HFFc6 (cell line): ENCODE results near the gene S100A6. TPM values are rescaled to one million over a fixed set of nuclear protein-coding genes. Genes with fewer than 3 reads are reported as not detected.

ENCODE experiments used
- DNase-seq: peaks from one replicate; pipeline ENCODE4 v3.0.0-alpha.2; 2018
- H3K27ac Mint-ChIP-seq: 2 replicates; pipeline ENCODE4 v1.8.0; 2020; ENCODE audit warnings: mild to moderate bottlenecking, mixed read lengths
- H3K27me3 Mint-ChIP-seq: 2 replicates; pipeline ENCODE4 v1.8.0; 2021; ENCODE audit warnings: mild to moderate bottlenecking, moderate library complexity, mixed read lengths; ENCODE audit not compliant: insufficient read depth
- H3K36me3 Mint-ChIP-seq: 2 replicates; pipeline ENCODE4 v1.8.0; 2021; ENCODE audit warnings: low read depth, mixed read lengths
- H3K4me1 Mint-ChIP-seq: 2 replicates; pipeline ENCODE4 v1.8.0; 2020; ENCODE audit warnings: low read depth, mixed read lengths
- H3K4me3 Mint-ChIP-seq: 2 replicates; pipeline ENCODE4 v1.8.0; 2020; ENCODE audit warnings: mild to moderate bottlenecking, moderate library complexity, mixed read lengths
- H3K9me3 Mint-ChIP-seq: 2 replicates; pipeline ENCODE4 v1.8.0; 2020; ENCODE audit warnings: mild to moderate bottlenecking, mixed read lengths
- CTCF ChIP-seq: fragments of 200-600 bp; sonication (generic); IDR thresholded peaks from 2 replicates; pipeline ENCODE4 v1.5.0; 2021; ENCODE audit warnings: antibody characterized with exemption, mild to moderate bottlenecking
- total RNA-seq, 6 experiments: library from RNA; stranded (reverse); fragmentation: NEBNext Ultra II Directional; extraction: Animal tissue kit (Norgen Biotek cat#: 25700); gene quantifications; 2 replicates in 1 of 6; 3 replicates in 5 of 6; pipeline ENCODE4 v1.2.3, GENCODE V29; 2021

Gene S100A6
- total RNA-seq, 6 experiments from 2014 or later: 1,971 to 2,311 (median 2,129) TPM

DNA sequence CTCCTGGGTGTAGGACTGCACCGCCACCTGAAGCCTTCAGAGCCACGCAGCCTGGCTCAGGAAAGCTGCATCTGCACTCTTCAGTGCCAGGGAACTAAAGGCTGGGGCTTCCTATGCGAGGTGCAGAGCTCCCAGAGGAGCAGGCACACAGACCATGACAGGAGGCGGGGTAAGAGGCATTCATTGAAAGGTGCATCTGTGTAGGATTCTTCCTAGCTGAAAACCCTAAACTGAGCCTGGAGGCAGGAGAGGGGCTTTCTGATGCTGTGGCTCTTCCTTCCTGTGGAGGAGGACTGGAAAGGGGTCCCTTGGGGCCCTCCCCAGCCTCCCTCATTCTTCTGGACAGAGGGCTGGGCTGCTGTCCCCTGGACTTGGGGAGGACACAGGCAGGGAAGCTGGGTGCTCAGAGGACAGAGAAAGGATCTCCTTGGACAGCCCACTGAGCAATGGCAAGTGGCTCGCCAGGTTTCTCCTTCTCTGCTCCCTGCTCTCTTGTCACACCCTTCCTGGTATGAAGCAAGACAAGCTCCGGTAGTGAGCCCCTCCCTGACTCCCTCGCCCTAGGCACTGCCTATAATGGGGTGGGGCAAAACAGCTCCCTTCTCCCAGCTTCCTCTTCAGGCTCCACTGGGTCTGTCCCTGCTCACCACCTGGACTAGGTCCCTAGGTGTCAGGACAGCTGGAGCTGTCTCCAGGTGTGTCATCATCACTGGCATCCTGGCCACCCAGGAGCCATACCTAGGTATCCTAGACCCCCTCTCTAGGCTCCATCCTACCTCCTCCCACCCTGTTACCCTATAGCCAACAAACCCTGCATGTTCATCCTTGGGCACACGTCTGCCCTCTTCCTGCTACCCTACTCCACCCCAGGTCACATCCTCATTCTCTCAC is 20.0 kb downstream of the S100A6 start:
- no peak overlapping the region for H3K4me3 Mint-ChIP-seq
- H3K4me1 Mint-ChIP-seq: peaks cover 32% of the 10 kb centered on the region
- H3K36me3 Mint-ChIP-seq: no peaks in the 10 kb centered on the region
- H3K27me3 Mint-ChIP-seq: peaks cover 3% of the 10 kb centered on the region; the same call in 1 of the 2 replicates
- no peak for TF ChIP-seq CTCF
- H3K9me3 Mint-ChIP-seq: no peaks in the 10 kb centered on the region
- no peak overlapping the region for H3K27ac Mint-ChIP-seq
- DNase-seq: no peak

- Mint-ChIP-seq H3K4me3 (no peak overlapping the region), H3K4me1 (peaks cover 41% of the 10 kb centered on the region), H3K9me3 (no peaks in the 10 kb centered on the region), H3K27me3 (peaks cover 5% of the 10 kb centered on the region), H3K27ac (no peak overlapping the region), H3K36me3 (no peaks in the 10 kb centered on the region)
- no peak for TF ChIP-seq CTCF
- no peak for DNase-seq
Measured at GRCh38 chr1:153513666-153514065, 22.1 kb downstream of the S100A6 start.

DNA sequence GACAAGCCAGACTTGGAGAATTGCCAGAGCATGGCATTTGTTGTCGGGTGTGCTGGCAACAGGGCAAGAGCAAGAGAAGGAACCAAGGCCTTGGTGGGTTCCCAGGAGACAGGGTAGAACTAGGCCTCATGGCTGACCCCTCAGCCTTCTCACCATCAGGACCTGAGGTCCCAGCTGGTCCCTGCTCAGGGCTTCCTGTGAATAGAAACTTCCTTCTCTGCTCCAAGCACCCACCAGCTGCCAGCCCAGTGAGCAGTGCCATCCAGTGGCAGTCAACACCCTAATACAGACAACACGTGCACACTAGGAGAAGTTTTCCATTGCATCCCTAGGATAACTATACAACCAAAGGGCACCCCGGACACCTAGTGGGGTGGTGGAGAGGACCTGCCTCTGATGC is 22.8 kb downstream of the S100A6 start:
- DNase-seq: no peak
- Mint-ChIP-seq H3K27me3 (peaks cover 5% of the 10 kb centered on the region), H3K27ac (no peak overlapping the region), H3K4me3 (no peak overlapping the region), H3K9me3 (no peaks in the 10 kb centered on the region), H3K36me3 (no peaks in the 10 kb centered on the region), H3K4me1 (peaks cover 43% of the 10 kb centered on the region)
- TF ChIP-seq CTCF: peak; percentile 39

- peak; percentile 93 for TF ChIP-seq CTCF
- H3K36me3 Mint-ChIP-seq: no peaks in the 10 kb centered on the region
- peaks cover 58% of the 10 kb centered on the region for H3K4me1 Mint-ChIP-seq
- H3K27ac Mint-ChIP-seq: peak overlapping the region; percentile 94
- H3K4me3 Mint-ChIP-seq: no peak overlapping the region
- peak; percentile 66 for DNase-seq
- H3K27me3 Mint-ChIP-seq: peaks cover 3% of the 10 kb centered on the region
- no peaks in the 10 kb centered on the region for H3K9me3 Mint-ChIP-seq
Measured at GRCh38 chr1:153510984-153511410, 24.8 kb downstream of the S100A6 start.

- no peaks in the 10 kb centered on the region for H3K9me3 Mint-ChIP-seq
- peaks cover 67% of the 10 kb centered on the region for H3K4me1 Mint-ChIP-seq
- no peak for DNase-seq
- peak overlapping the region; percentile 56; the same call in 1 of the 2 replicates for H3K27ac Mint-ChIP-seq
- peaks cover 2% of the 10 kb centered on the region; the same call in 1 of the 2 replicates for H3K27me3 Mint-ChIP-seq
- H3K36me3 Mint-ChIP-seq: no peaks in the 10 kb centered on the region
- TF ChIP-seq CTCF: peak; percentile 89
- H3K4me3 Mint-ChIP-seq: no peak overlapping the region
Measured at GRCh38 chr1:153509729-153510354, 25.9 kb downstream of the S100A6 start.
